ENCODE data around the gene IDH2.

The IDH2 gene

GRCh38 chr15:90064911-90065681 lies 37.2 kb downstream of the IDH2 start:
- Histone ChIP-seq H3K36me3 (replicated peaks) (peaks cover 6% of the 10 kb centered on the region), H3K27me3 (replicated peaks) (no peaks in the 10 kb centered on the region), H3K4me3 (ENCODE audit: low read depth, low read length) (no peak overlapping the region), H3K27ac (no peak overlapping the region)
- in situ Hi-C loops (cut with HindIII; ENCODE audit: low pct_ligation_motif_present, low sequenced_read_pairs): no loop called here
- TF ChIP-seq CTCF (IDR thresholded peaks at IDR 0.05; ENCODE audit: low read depth, low read length, missing control alignments): no peak
- DNase-seq: peak; percentile 9

GRCh38 chr15:90063770-90064247 lies 38.5 kb downstream of the IDH2 start:
- Histone ChIP-seq H3K4me3 (ENCODE audit: low read depth, low read length) (no peak overlapping the region), H3K36me3 (replicated peaks) (peaks cover 6% of the 10 kb centered on the region), H3K27ac (no peak overlapping the region), H3K27me3 (replicated peaks) (no peaks in the 10 kb centered on the region)
- in situ Hi-C loops (cut with HindIII; ENCODE audit: low pct_ligation_motif_present, low sequenced_read_pairs): no loop called here
- no peak for TF ChIP-seq CTCF (IDR thresholded peaks at IDR 0.05; ENCODE audit: low read depth, low read length, missing control alignments)
- DNase-seq: no peak

- Histone ChIP-seq H3K27me3 (replicated peaks) (no peaks in the 10 kb centered on the region), H3K4me3 (ENCODE audit: low read depth, low read length) (no peak overlapping the region), H3K36me3 (replicated peaks) (peaks cover 4% of the 10 kb centered on the region), H3K27ac (no peak overlapping the region)
- in situ Hi-C loops (cut with HindIII; ENCODE audit: low pct_ligation_motif_present, low sequenced_read_pairs): no loop called here
- TF ChIP-seq CTCF (IDR thresholded peaks at IDR 0.05; ENCODE audit: low read depth, low read length, missing control alignments): no peak
- DNase-seq: no peak
Measured at GRCh38 chr15:90062973-90063769, 39.1 kb downstream of the IDH2 start.

GRCh38 chr15:90062462-90062932 lies 39.8 kb downstream of the IDH2 start:
- DNase-seq: no peak
- Histone ChIP-seq H3K36me3 (replicated peaks) (no peaks in the 10 kb centered on the region), H3K27me3 (replicated peaks) (no peaks in the 10 kb centered on the region), H3K4me3 (ENCODE audit: low read depth, low read length) (no peak overlapping the region), H3K27ac (no peak overlapping the region)
- in situ Hi-C loops (cut with HindIII; ENCODE audit: low pct_ligation_motif_present, low sequenced_read_pairs): no loop called here
- no peak for TF ChIP-seq CTCF (IDR thresholded peaks at IDR 0.05; ENCODE audit: low read depth, low read length, missing control alignments)

GRCh38 chr15:90062023-90062442 lies 40.2 kb downstream of the IDH2 start:
- in situ Hi-C loops (cut with HindIII; ENCODE audit: low pct_ligation_motif_present, low sequenced_read_pairs): no loop called here
- no peak overlapping the region for H3K4me3 ChIP-seq (ENCODE audit: low read depth, low read length)
- peak; percentile 9 for DNase-seq
- no peaks in the 10 kb centered on the region for H3K27me3 ChIP-seq (replicated peaks)
- no peaks in the 10 kb centered on the region for H3K36me3 ChIP-seq (replicated peaks)
- H3K27ac ChIP-seq: no peak overlapping the region
- no peak for TF ChIP-seq CTCF (IDR thresholded peaks at IDR 0.05; ENCODE audit: low read depth, low read length, missing control alignments)

Data from brain microvascular endothelial cell (primary cell).